Fibroblast of pulmonary artery (primary cell): ENCODE results near the gene TSKU.

Experiments
- DNase-seq: peaks from one replicate; pipeline ENCODE4 v3.0.0-alpha.2; 2010; ENCODE audit warnings: low read depth
- H3K4me3 ChIP-seq: replicated peaks from 2 replicates; pipeline ENCODE4 v1.5.1; 2011; ENCODE audit warnings: low read depth, mild to moderate bottlenecking, control low read depth, low read length, moderate library complexity
- TF ChIP-seq, protein P1 (sequence below): IDR thresholded peaks from 2 replicates; pipeline ENCODE4 v1.5.1; 2011; ENCODE audit warnings: mild to moderate bottlenecking, control low read depth, low read length, inconsistent platforms; ENCODE audit errors: missing control alignments

Gene TSKU

DNA sequence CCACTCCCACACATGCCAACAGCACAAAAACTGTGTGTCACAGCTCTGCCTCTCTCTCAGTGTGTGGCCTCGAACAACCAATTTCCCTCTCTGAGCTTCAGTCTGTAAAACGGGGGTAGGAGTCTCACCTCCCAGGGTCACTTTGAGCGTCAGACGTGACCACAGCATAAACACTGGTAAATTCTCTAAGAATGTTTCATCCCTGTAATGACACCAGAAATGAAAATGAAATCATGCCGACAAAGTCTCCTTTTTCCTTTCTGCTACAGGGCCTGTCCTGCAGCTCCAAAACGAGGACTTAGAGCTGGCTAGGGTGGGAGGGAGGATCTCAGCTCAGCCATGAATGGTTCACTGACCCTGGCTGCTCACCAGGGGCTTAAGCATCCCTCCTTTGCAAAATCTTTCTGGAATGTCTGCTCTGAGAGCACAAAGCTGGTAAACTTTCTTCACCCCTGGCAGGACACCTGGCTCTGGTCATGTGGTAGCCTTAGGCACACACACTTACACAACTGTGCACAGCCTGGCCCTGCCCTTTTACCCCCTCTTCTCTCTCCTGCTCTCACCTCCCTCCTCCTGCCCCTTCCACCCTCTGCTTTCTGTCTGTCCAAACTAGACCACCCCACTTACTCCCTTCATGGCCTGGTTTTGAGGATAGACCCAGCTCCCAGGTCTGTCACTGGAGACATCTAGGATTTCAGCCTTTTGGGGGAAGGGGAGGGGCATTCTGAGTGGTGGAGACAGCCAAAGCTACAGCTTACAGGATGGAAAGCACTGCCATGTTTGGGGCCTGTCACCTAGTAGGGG, 12.3 kb upstream of the TSKU start:
- TF ChIP-seq, protein P1, sequence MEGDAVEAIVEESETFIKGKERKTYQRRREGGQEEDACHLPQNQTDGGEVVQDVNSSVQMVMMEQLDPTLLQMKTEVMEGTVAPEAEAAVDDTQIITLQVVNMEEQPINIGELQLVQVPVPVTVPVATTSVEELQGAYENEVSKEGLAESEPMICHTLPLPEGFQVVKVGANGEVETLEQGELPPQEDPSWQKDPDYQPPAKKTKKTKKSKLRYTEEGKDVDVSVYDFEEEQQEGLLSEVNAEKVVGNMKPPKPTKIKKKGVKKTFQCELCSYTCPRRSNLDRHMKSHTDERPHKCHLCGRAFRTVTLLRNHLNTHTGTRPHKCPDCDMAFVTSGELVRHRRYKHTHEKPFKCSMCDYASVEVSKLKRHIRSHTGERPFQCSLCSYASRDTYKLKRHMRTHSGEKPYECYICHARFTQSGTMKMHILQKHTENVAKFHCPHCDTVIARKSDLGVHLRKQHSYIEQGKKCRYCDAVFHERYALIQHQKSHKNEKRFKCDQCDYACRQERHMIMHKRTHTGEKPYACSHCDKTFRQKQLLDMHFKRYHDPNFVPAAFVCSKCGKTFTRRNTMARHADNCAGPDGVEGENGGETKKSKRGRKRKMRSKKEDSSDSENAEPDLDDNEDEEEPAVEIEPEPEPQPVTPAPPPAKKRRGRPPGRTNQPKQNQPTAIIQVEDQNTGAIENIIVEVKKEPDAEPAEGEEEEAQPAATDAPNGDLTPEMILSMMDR, result no peak
- DNase-seq, result peak; percentile 79
- H3K4me3 ChIP-seq, result no peak overlapping the region

DNA sequence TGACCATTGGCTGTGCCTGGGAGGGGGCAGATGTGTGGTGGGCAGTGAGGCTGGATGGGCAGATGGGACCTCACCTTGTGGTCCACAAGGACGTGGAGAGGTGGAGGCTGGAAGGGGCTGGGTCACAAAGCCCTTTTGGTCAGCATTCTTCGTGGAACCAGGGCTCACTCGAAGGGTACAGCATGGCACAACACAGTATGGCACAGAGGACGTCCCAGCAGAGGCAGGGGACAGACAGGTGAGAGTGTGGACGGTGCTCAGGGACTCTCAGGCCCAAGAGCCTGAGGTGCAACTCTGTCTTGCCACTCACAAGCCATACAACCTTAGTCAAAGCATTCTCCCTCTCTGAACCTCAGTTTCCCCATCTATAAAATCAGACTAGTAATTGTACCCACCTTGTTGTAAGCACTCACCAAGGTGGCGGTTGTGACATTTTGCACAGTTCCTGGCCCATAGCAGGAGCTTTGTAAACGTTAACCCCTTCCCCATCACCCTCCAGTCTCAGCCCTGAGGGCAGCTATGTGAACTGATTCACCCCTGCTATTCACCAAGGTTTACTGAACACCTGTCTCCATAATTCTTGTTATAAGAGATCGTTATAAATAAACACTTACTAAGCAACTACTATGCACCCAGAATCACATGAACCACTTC, 11.6 kb upstream of the TSKU start:
- DNase-seq, result no peak
- TF ChIP-seq, protein P1, result no peak
- no peak overlapping the region for H3K4me3 ChIP-seq

DNA sequence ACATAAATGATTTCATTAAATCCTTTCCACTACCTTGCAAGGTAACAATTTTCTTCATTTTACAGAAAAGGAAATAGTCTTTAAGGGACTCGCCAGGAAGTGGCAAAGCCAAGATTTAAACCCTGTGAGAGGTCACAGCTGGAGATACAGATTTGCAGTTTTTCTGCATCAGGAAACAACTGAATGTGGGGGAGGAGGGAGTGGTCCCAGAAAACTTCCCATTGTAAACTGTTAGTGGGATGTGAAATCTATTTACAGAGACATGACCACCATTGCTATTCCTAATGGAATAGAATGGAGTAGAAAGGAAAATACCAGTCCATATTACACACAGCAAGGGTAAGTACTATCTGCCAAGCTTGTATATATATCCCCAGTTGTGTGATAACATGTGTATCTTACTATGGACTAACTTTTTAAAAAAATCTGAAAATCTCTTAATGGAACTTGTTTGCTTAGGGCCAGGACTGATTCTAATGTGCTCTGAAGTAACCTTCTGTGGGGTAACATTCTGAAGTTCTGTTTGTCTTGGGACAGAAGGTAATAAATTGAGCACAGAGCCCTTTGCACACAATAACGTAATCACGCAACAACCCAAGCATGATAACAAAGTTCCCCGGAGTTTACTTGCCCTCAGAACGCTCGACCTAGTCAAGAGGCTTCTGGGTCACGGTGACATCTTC, 10.9 kb upstream of the TSKU start:
- TF ChIP-seq, protein P1, result no peak
- no peak overlapping the region for H3K4me3 ChIP-seq
- DNase-seq, result no peak

DNA sequence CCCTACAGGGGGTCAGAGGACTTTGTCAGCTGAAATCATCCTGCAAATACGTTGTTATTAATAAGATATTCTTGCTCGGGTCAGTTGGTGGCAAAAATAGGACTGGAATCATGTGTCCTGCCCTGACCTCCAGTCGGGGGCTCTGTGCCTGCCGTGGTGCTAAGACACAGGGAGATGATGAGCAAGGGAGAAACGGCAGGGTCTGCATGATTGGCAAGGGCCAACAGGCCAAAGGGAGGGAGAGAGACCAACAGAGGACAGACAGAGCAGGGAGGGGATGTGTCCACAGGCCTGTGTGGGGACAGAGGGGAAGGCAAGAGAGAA, 10.4 kb upstream of the TSKU start:
- no peak for DNase-seq
- no peak overlapping the region for H3K4me3 ChIP-seq
- TF ChIP-seq, protein P1, result no peak

DNA sequence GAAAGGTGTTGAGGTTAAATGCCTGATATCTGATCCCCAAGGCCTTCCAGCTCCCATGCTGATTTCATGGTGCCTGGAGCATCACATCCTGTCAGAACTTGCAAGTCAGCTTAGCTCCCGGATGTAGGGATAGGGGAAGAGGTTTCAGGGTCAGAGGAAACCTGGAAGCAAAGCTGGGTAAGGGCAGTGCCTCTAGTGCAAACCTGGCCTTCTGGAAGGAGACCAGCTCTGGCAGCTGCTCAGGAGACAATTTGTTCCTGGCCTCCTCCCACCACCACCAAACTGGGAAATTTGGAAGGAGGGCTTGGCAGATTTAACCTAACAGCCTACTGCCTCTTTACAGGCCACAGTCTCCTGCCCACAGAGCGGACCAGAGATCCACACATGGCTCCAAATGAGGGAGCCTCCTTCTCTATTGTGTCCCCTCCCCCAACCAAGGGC, 9.2 kb upstream of the TSKU start:
- TF ChIP-seq, protein P1, result no peak
- no peak for DNase-seq

DNA sequence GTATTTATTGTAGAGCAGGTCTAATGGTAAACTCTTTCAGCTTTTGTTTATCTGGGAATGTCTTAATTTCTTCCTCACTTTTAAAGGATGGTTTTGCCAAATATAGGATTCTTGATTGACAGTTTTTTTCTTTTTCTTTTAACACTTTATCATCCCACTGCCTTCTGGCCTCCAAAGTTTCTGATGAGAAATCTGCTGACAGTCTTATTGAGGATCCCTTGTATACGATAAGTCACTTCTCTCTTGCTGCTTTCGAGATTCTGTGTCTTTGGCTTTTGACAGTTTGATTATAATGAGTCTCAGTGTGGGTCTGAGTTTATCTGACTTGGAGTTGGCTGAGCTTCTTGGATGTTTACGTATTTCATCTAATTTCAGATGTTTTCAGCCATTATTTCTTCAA, 6.7 kb upstream of the TSKU start:
- DNase-seq, result no peak
- TF ChIP-seq, protein P1, result no peak
- no peak overlapping the region for H3K4me3 ChIP-seq

More for the DNA sequence above, 9.2 kb upstream of the TSKU start:
- H3K4me3 ChIP-seq, result no peak overlapping the region
